WTC11 (cell line): ENCODE data around the gene BCAT1. TPM values are rescaled to one million over a fixed set of nuclear protein-coding genes. Genes with fewer than 3 reads are reported as not detected.

Source experiments
- ATAC-seq: fragments of 200-7000 bp; cut with Tn5 transposase; 2 replicates; pipeline ENCODE4 v1.10.0; 2021; ENCODE audit warnings: mild to moderate bottlenecking, moderate library complexity
- CTCF ChIA-PET: fragments of 300-600 bp; sonication (Branson Sonifier 250); formaldehyde crosslinking; loops from one replicate; lab custom pipeline; 2021; ENCODE audit warnings: antibody characterized with exemption; lab: Charles Lee
- POLR2A ChIA-PET: fragments of 350-600 bp; sonication (Branson Sonifier 250); formaldehyde crosslinking; loops from one replicate; lab custom pipeline; 2021; ENCODE audit warnings: antibody characterized with exemption; lab: Charles Lee
- DNase-seq: peaks from one replicate; pipeline ENCODE4 v3.0.0; 2021; ENCODE audit warnings: low spot score
- H3K27ac Mint-ChIP-seq: 2 replicates; pipeline ENCODE4 v1.8.0; 2021; ENCODE audit warnings: mixed read lengths
- H3K27me3 Mint-ChIP-seq: 2 replicates; pipeline ENCODE4 v1.8.0; 2021; ENCODE audit warnings: low read depth, mild to moderate bottlenecking, moderate library complexity, mixed read lengths
- H3K36me3 Mint-ChIP-seq: 2 replicates; pipeline ENCODE4 v1.8.0; 2021; ENCODE audit warnings: mixed read lengths
- H3K4me1 Mint-ChIP-seq: 2 replicates; pipeline ENCODE4 v1.8.0; 2022; ENCODE audit warnings: mixed read lengths
- H3K4me3 Mint-ChIP-seq: 2 replicates; pipeline ENCODE4 v1.8.0; 2021; ENCODE audit warnings: mild to moderate bottlenecking, moderate library complexity, mixed read lengths
- H3K9me3 Mint-ChIP-seq: 2 replicates; pipeline ENCODE4 v1.8.0; 2021; ENCODE audit warnings: mixed read lengths
- CREM ChIP-seq: sonication (generic); formaldehyde crosslinking; IDR thresholded peaks from 2 replicates; pipeline ENCODE4 v1.8.1; 2022; ENCODE audit warnings: mild to moderate bottlenecking, missing genetic modification reagents, moderate library complexity
- ESRRA ChIP-seq: sonication (generic); formaldehyde crosslinking; IDR thresholded peaks from 2 replicates; pipeline ENCODE4 v1.8.1; 2022; ENCODE audit warnings: mild to moderate bottlenecking, missing genetic modification reagents, borderline replicate concordance
- ETV6 ChIP-seq: sonication (generic); formaldehyde crosslinking; IDR thresholded peaks from 2 replicates; pipeline ENCODE4 v1.8.1; 2022; ENCODE audit warnings: mild to moderate bottlenecking, missing genetic modification reagents
- MXD4 ChIP-seq: fragments of 250-450 bp; sonication (Bioruptor Pico); IDR thresholded peaks from 2 replicates; pipeline ENCODE4 v1.8.0; 2021; ENCODE audit warnings: mild to moderate bottlenecking, moderate library complexity, borderline replicate concordance
- NR2C2 ChIP-seq: sonication (generic); formaldehyde crosslinking; IDR thresholded peaks from 2 replicates; pipeline ENCODE4 v1.8.0; 2022; ENCODE audit warnings: mild to moderate bottlenecking, missing genetic modification reagents
- NR3C1 ChIP-seq: sonication (generic); formaldehyde crosslinking; conservative IDR thresholded peaks from 2 replicates; pipeline ENCODE4 v1.8.1; 2023; ENCODE audit warnings: low read depth, mild to moderate bottlenecking, missing genetic modification reagents
- RORB ChIP-seq: fragments of 250-450 bp; sonication (Bioruptor Pico); IDR thresholded peaks from 2 replicates; pipeline ENCODE4 v1.9.0; 2021; ENCODE audit warnings: mild to moderate bottlenecking
- SOX15 ChIP-seq: fragments of 250-450 bp; sonication (Bioruptor Pico); IDR thresholded peaks from 2 replicates; pipeline ENCODE4 v1.9.0; 2021; ENCODE audit warnings: mild to moderate bottlenecking
- TEAD4 ChIP-seq: sonication (generic); formaldehyde crosslinking; IDR thresholded peaks from 2 replicates; pipeline ENCODE4 v1.8.0; 2022; ENCODE audit warnings: mild to moderate bottlenecking, missing genetic modification reagents
- ZNF416 ChIP-seq: fragments of 250-450 bp; sonication (Bioruptor Pico); IDR thresholded peaks from 2 replicates; pipeline ENCODE4 v1.9.0; 2021; ENCODE audit warnings: mild to moderate bottlenecking, inconsistent platforms
- ZNF423 ChIP-seq: fragments of 250-450 bp; sonication (Bioruptor Pico); IDR thresholded peaks from 2 replicates; pipeline ENCODE4 v2.1.2; 2022; ENCODE audit warnings: mild to moderate bottlenecking, moderate library complexity
- total RNA-seq: library from RNA; stranded (reverse); gene quantifications from 3 replicates; pipeline ENCODE4 v1.2.3, GENCODE V29; 2021
- TF ChIP-seq, protein P1 (sequence below): sonication (generic); formaldehyde crosslinking; IDR thresholded peaks from 2 replicates; pipeline ENCODE4 v1.8.0; 2022; ENCODE audit warnings: mild to moderate bottlenecking, missing genetic modification reagents
- TF ChIP-seq, protein P2 (sequence below): fragments of 250-450 bp; sonication (Bioruptor Pico); conservative IDR thresholded peaks from 2 replicates; pipeline ENCODE4 v1.9.0; 2021; ENCODE audit warnings: mild to moderate bottlenecking
- TF ChIP-seq, protein P3 (sequence below): sonication (generic); formaldehyde crosslinking; IDR thresholded peaks from 2 replicates; pipeline ENCODE4 v1.8.0; 2023; ENCODE audit warnings: missing genetic modification reagents
- TF ChIP-seq, protein P4 (sequence below): sonication (generic); formaldehyde crosslinking; IDR thresholded peaks from 2 replicates; pipeline ENCODE4 v1.8.1; 2022; ENCODE audit warnings: low read depth, missing genetic modification reagents, borderline replicate concordance
- TF ChIP-seq, protein P5 (sequence below): sonication (generic); formaldehyde crosslinking; IDR thresholded peaks from 2 replicates; pipeline ENCODE4 v1.8.1; 2022; ENCODE audit warnings: missing genetic modification reagents, borderline replicate concordance
- TF ChIP-seq, protein P6 (sequence below): fragments of 250-450 bp; sonication (Bioruptor Pico); IDR thresholded peaks from 2 replicates; pipeline ENCODE4 v1.9.0; 2021; ENCODE audit warnings: mild to moderate bottlenecking
- TF ChIP-seq, protein P7 (sequence below): sonication (generic); formaldehyde crosslinking; IDR thresholded peaks from 2 replicates; pipeline ENCODE4 v1.8.0; 2022; ENCODE audit warnings: mild to moderate bottlenecking, missing genetic modification reagents

The BCAT1 gene
- total RNA-seq, 1 experiment from 2014 or later: 267 TPM

DNA sequence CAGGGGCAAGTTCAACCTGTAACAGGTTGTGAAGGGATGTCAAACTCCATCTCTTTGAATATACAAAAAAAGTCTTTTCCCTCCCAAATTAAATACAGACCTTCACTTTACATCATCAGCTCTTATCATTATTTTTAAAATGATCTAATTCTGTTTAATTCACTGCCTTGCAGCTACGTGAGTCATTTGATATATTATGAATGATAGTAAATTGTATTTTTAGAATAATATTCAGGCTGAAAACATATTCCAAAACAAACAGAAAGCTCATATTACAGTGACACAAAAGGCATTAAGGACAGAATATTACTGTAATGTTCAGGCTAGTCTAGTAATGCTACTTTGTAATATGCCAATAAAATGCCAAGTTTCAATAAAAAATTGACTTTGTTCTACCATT, 53.3 kb downstream of the BCAT1 start:
- Mint-ChIP-seq H3K27me3 (no peaks in the 10 kb centered on the region), H3K4me3 (no peak overlapping the region), H3K4me1 (peaks cover 22% of the 10 kb centered on the region), H3K27ac (no peak overlapping the region), H3K36me3 (peaks cover 43% of the 10 kb centered on the region), H3K9me3 (no peaks in the 10 kb centered on the region)
- ATAC-seq: no peak
- TF ChIP-seq NR2C2 (no peak), MXD4 (CRISPR knock-in tag) (no peak), RORB (no peak), CREM (CRISPR knock-in tag) (no peak), ESRRA (CRISPR knock-in tag) (no peak), TEAD4 (CRISPR knock-in tag) (no peak), ZNF423 (CRISPR knock-in tag) (no peak), SOX15 (CRISPR knock-in tag) (no peak), ETV6 (CRISPR knock-in tag) (no peak), NR3C1 (CRISPR knock-in tag) (no peak), ZNF416 (no peak)
- TF ChIP-seq, protein P1, sequence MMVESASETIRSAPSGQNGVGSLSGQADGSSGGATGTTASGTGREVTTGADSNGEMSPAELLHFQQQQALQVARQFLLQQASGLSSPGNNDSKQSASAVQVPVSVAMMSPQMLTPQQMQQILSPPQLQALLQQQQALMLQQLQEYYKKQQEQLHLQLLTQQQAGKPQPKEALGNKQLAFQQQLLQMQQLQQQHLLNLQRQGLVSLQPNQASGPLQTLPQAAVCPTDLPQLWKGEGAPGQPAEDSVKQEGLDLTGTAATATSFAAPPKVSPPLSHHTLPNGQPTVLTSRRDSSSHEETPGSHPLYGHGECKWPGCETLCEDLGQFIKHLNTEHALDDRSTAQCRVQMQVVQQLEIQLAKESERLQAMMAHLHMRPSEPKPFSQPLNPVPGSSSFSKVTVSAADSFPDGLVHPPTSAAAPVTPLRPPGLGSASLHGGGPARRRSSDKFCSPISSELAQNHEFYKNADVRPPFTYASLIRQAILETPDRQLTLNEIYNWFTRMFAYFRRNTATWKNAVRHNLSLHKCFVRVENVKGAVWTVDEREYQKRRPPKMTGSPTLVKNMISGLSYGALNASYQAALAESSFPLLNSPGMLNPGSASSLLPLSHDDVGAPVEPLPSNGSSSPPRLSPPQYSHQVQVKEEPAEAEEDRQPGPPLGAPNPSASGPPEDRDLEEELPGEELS (CRISPR knock-in tag): no peak
- TF ChIP-seq, protein P2, sequence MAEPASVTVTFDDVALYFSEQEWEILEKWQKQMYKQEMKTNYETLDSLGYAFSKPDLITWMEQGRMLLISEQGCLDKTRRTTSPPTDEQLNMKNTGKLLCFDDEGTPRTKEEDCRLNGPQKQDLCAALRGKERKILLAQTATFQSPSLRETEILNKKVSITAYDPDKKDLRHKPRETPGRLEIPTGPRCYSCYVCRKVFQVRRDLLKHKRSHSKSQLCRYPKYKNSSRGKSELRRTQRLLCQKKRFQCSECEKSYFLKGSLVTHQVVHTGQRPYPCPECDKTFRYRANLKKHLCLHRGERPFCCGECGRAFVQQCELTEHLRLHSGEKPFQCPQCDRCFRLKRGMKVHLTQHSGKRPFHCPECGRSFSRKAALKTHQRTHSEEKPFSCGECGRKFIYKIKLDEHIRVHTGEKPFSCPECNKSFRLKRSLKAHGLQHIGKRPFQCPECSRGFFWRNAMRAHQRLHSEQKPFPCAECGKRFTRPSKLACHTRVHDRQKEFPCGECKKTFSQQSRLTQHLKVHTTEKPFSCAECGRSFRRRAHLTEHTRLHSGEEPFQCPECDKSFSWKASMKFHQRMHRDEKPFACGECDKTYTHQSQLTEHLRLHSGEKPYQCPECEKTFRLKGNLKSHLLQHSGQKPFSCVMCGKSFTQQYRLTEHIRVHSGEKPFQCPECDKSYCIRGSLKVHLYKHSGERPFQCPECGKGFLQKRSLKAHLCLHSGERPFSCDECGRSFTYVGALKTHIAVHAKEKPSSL (CRISPR knock-in tag): no peak
- TF ChIP-seq, protein P3, sequence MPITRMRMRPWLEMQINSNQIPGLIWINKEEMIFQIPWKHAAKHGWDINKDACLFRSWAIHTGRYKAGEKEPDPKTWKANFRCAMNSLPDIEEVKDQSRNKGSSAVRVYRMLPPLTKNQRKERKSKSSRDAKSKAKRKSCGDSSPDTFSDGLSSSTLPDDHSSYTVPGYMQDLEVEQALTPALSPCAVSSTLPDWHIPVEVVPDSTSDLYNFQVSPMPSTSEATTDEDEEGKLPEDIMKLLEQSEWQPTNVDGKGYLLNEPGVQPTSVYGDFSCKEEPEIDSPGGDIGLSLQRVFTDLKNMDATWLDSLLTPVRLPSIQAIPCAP: no peak
- TF ChIP-seq, protein P4, sequence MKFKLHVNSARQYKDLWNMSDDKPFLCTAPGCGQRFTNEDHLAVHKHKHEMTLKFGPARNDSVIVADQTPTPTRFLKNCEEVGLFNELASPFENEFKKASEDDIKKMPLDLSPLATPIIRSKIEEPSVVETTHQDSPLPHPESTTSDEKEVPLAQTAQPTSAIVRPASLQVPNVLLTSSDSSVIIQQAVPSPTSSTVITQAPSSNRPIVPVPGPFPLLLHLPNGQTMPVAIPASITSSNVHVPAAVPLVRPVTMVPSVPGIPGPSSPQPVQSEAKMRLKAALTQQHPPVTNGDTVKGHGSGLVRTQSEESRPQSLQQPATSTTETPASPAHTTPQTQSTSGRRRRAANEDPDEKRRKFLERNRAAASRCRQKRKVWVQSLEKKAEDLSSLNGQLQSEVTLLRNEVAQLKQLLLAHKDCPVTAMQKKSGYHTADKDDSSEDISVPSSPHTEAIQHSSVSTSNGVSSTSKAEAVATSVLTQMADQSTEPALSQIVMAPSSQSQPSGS (CRISPR knock-in tag): no peak
- TF ChIP-seq, protein P5, sequence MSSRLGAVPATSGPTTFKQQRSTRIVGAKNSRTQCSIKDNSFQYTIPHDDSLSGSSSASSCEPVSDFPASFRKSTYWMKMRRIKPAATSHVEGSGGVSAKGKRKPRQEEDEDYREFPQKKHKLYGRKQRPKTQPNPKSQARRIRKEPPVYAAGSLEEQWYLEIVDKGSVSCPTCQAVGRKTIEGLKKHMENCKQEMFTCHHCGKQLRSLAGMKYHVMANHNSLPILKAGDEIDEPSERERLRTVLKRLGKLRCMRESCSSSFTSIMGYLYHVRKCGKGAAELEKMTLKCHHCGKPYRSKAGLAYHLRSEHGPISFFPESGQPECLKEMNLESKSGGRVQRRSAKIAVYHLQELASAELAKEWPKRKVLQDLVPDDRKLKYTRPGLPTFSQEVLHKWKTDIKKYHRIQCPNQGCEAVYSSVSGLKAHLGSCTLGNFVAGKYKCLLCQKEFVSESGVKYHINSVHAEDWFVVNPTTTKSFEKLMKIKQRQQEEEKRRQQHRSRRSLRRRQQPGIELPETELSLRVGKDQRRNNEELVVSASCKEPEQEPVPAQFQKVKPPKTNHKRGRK (CRISPR knock-in tag): no peak
- TF ChIP-seq, protein P6, sequence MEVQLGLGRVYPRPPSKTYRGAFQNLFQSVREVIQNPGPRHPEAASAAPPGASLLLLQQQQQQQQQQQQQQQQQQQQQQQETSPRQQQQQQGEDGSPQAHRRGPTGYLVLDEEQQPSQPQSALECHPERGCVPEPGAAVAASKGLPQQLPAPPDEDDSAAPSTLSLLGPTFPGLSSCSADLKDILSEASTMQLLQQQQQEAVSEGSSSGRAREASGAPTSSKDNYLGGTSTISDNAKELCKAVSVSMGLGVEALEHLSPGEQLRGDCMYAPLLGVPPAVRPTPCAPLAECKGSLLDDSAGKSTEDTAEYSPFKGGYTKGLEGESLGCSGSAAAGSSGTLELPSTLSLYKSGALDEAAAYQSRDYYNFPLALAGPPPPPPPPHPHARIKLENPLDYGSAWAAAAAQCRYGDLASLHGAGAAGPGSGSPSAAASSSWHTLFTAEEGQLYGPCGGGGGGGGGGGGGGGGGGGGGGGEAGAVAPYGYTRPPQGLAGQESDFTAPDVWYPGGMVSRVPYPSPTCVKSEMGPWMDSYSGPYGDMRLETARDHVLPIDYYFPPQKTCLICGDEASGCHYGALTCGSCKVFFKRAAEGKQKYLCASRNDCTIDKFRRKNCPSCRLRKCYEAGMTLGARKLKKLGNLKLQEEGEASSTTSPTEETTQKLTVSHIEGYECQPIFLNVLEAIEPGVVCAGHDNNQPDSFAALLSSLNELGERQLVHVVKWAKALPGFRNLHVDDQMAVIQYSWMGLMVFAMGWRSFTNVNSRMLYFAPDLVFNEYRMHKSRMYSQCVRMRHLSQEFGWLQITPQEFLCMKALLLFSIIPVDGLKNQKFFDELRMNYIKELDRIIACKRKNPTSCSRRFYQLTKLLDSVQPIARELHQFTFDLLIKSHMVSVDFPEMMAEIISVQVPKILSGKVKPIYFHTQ: no peak
- TF ChIP-seq, protein P7, sequence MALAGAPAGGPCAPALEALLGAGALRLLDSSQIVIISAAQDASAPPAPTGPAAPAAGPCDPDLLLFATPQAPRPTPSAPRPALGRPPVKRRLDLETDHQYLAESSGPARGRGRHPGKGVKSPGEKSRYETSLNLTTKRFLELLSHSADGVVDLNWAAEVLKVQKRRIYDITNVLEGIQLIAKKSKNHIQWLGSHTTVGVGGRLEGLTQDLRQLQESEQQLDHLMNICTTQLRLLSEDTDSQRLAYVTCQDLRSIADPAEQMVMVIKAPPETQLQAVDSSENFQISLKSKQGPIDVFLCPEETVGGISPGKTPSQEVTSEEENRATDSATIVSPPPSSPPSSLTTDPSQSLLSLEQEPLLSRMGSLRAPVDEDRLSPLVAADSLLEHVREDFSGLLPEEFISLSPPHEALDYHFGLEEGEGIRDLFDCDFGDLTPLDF (CRISPR knock-in tag): no peak
- TF ChIP-seq, all 79 proteins: peak for 0
- ChIA-PET CTCF (no interaction called here), POLR2A (interaction anchor here (0.6 kb wide), 1 partner anchor 51 kb away, joined by 4 read pairs; no protein-coding TSS in a partner anchor)
- DNase-seq: no peak
